HEK293 (cell line): ENCODE results near the gene FBN2.

Source experiments
- HOXA7 ChIP-seq: sonication (generic); formaldehyde crosslinking; IDR thresholded peaks from 2 replicates; pipeline ENCODE4 v1.8.1; 2022; ENCODE audit warnings: missing genetic modification reagents, borderline replicate concordance
- ZFP69B ChIP-seq: fragments of 450-650 bp; formaldehyde crosslinking; IDR thresholded peaks from 2 replicates; pipeline ENCODE4 v1.5.1; 2016; ENCODE audit warnings: missing biosample characterization, missing genetic modification characterization
- ZNF350 ChIP-seq: fragments of 450-650 bp; formaldehyde crosslinking; IDR thresholded peaks from 2 replicates; pipeline ENCODE4 v1.5.0; 2017; ENCODE audit warnings: missing biosample characterization, mild to moderate bottlenecking, missing genetic modification characterization
- ZNF560 ChIP-seq: fragments of 450-650 bp; formaldehyde crosslinking; IDR thresholded peaks from 2 replicates; pipeline ENCODE4 v1.5.1; 2017; ENCODE audit warnings: missing biosample characterization, missing genetic modification characterization, borderline replicate concordance
- ZNF654 ChIP-seq: fragments of 450-650 bp; formaldehyde crosslinking; IDR thresholded peaks from 2 replicates; pipeline ENCODE4 v1.5.1; 2016; ENCODE audit warnings: low read depth, missing biosample characterization, missing genetic modification characterization
- ZNF776 ChIP-seq: fragments of 450-650 bp; formaldehyde crosslinking; IDR thresholded peaks from 2 replicates; pipeline ENCODE4 v1.5.0; 2017; ENCODE audit warnings: missing biosample characterization, missing genetic modification characterization, borderline replicate concordance
- TF ChIP-seq, protein P1 (sequence below): fragments of 450-650 bp; formaldehyde crosslinking; IDR thresholded peaks from 2 replicates; pipeline ENCODE4 v1.5.1; 2016; ENCODE audit warnings: missing biosample characterization, missing genetic modification characterization
- TF ChIP-seq, protein P2 (sequence below): fragments of 450-650 bp; formaldehyde crosslinking; IDR thresholded peaks from 2 replicates; pipeline ENCODE4 v1.5.1; 2016; ENCODE audit warnings: missing biosample characterization, missing genetic modification characterization
- TF ChIP-seq, protein P3 (sequence below): fragments of 450-650 bp; formaldehyde crosslinking; conservative IDR thresholded peaks from 2 replicates; pipeline ENCODE4 v1.5.1; 2016; ENCODE audit warnings: low read depth, missing biosample characterization, missing genetic modification characterization

DNA sequence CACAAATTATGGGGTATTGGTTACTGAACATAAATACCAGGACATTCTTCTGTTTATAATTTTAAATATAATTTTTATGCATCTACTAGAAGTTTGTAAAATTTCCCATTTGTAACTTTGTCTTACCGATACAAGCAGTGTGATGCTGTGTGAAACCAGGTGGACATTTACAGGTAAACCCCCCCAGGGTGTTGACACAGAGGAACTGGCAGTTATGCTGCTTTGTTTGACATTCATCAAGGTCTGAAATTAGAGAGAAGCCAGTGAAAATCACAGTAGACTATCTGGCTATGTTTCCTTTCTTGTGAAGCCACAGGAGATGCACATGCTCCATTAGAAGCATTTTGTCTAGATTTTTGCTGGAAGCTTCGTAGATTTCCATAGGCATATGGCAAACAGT lies 263.6 kb downstream of the FBN2 start:
- TF ChIP-seq, protein P1, sequence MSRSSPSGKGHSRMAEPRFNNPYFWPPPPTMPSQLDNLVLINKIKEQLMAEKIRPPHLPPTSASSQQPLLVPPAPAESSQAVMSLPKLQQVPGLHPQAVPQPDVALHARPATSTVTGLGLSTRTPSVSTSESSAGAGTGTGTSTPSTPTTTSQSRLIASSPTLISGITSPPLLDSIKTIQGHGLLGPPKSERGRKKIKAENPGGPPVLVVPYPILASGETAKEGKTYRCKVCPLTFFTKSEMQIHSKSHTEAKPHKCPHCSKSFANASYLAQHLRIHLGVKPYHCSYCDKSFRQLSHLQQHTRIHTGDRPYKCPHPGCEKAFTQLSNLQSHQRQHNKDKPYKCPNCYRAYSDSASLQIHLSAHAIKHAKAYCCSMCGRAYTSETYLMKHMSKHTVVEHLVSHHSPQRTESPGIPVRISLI (tag by site-specific recombination), result no peak
- TF ChIP-seq, protein P2, sequence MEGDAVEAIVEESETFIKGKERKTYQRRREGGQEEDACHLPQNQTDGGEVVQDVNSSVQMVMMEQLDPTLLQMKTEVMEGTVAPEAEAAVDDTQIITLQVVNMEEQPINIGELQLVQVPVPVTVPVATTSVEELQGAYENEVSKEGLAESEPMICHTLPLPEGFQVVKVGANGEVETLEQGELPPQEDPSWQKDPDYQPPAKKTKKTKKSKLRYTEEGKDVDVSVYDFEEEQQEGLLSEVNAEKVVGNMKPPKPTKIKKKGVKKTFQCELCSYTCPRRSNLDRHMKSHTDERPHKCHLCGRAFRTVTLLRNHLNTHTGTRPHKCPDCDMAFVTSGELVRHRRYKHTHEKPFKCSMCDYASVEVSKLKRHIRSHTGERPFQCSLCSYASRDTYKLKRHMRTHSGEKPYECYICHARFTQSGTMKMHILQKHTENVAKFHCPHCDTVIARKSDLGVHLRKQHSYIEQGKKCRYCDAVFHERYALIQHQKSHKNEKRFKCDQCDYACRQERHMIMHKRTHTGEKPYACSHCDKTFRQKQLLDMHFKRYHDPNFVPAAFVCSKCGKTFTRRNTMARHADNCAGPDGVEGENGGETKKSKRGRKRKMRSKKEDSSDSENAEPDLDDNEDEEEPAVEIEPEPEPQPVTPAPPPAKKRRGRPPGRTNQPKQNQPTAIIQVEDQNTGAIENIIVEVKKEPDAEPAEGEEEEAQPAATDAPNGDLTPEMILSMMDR, result no peak
- no peak for TF ChIP-seq ZNF560
- TF ChIP-seq ZNF776, result no peak
- no peak for TF ChIP-seq ZNF654 (tag by site-specific recombination)
- TF ChIP-seq, protein P3, sequence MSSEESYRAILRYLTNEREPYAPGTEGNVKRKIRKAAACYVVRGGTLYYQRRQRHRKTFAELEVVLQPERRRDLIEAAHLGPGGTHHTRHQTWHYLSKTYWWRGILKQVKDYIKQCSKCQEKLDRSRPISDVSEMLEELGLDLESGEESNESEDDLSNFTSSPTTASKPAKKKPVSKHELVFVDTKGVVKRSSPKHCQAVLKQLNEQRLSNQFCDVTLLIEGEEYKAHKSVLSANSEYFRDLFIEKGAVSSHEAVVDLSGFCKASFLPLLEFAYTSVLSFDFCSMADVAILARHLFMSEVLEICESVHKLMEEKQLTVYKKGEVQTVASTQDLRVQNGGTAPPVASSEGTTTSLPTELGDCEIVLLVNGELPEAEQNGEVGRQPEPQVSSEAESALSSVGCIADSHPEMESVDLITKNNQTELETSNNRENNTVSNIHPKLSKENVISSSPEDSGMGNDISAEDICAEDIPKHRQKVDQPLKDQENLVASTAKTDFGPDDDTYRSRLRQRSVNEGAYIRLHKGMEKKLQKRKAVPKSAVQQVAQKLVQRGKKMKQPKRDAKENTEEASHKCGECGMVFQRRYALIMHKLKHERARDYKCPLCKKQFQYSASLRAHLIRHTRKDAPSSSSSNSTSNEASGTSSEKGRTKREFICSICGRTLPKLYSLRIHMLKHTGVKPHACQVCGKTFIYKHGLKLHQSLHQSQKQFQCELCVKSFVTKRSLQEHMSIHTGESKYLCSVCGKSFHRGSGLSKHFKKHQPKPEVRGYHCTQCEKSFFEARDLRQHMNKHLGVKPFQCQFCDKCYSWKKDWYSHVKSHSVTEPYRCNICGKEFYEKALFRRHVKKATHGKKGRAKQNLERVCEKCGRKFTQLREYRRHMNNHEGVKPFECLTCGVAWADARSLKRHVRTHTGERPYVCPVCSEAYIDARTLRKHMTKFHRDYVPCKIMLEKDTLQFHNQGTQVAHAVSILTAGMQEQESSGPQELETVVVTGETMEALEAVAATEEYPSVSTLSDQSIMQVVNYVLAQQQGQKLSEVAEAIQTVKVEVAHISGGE, result no peak
- TF ChIP-seq ZNF350 (tag by site-specific recombination), result no peak
- no peak for TF ChIP-seq ZFP69B (tag by site-specific recombination)
- no peak for TF ChIP-seq HOXA7 (CRISPR knock-in tag)
